ENCODE results near the gene DBN1. TPM values are rescaled to one million over a fixed set of nuclear protein-coding genes. Genes with fewer than 3 reads are reported as not detected.

DBN1 gene
- total RNA-seq, 2 donors from 2014 or later = 9.3 to 18.8 TPM

DNA sequence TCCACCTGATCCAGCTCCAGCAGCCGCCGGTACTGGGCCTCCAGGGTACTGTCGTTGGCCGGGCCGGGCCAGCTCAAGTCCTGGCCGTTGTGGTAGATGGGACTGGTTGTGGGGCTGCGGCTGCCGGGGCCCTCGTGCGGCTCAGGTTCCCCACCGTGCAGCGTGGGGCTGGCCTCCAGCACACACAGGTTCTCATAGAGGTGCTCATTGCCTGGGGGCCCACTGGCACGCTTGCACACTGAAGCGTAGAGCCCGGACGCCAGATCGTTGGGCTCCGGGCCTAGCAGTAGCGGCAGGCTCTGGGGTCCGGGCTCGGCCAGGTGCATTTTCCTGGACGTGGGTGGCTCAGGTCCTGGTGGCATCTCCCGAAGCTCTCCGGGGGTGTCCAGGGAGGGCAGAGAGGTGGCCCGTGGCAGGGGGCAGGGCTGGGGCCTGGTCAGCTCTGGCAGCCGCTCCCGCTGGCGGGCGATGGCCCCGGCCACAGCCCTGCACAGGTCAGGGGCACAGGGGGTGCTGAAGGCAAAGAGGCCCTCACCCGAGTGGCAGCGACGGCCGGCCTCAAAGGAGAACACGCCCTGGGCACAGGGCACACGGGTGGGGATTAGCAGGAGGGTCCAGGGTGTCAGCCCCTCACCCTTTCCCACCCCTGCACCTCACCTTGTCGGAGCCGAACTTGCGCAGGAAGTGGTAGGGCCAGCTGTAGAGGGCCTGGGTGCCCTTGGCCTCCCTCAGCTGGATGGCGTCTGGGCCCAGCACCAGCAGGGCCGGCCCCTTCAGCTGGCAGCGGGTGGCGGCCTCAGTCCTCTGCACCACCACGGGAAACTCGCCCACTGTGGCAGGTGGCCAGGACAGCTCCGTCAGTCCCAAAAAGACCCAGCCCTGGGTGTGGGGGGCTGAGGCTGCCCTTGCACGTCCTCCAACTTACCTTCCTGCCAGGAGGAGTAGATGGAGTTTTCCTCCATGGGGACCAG, 30.9 kb upstream of the DBN1 start:
- H3K36me3 ChIP-seq = no peaks in the 10 kb centered on the region
- H3K4me3 ChIP-seq = no peak overlapping the region
- no peaks in the 10 kb centered on the region for H3K4me1 ChIP-seq
- no peaks in the 10 kb centered on the region for H3K9me3 ChIP-seq
- H3K9ac ChIP-seq (ENCODE audit: low read depth in 2 of 2, low read length in 2 of 2) = no peak overlapping the region
- H3K27me3 ChIP-seq = no peaks in the 10 kb centered on the region
- intact Hi-C loops (cut with DNase I) = loop anchor here (5.0 kb wide), 3 partner anchors 47 to 192 kb away; partner anchors contain the start of gene MXD3
- TF ChIP-seq, protein P1, sequence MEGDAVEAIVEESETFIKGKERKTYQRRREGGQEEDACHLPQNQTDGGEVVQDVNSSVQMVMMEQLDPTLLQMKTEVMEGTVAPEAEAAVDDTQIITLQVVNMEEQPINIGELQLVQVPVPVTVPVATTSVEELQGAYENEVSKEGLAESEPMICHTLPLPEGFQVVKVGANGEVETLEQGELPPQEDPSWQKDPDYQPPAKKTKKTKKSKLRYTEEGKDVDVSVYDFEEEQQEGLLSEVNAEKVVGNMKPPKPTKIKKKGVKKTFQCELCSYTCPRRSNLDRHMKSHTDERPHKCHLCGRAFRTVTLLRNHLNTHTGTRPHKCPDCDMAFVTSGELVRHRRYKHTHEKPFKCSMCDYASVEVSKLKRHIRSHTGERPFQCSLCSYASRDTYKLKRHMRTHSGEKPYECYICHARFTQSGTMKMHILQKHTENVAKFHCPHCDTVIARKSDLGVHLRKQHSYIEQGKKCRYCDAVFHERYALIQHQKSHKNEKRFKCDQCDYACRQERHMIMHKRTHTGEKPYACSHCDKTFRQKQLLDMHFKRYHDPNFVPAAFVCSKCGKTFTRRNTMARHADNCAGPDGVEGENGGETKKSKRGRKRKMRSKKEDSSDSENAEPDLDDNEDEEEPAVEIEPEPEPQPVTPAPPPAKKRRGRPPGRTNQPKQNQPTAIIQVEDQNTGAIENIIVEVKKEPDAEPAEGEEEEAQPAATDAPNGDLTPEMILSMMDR (IDR thresholded peaks at IDR 0.05) = no peak
- no peak for DNase-seq
- H3K27ac ChIP-seq = no peak overlapping the region

DNA sequence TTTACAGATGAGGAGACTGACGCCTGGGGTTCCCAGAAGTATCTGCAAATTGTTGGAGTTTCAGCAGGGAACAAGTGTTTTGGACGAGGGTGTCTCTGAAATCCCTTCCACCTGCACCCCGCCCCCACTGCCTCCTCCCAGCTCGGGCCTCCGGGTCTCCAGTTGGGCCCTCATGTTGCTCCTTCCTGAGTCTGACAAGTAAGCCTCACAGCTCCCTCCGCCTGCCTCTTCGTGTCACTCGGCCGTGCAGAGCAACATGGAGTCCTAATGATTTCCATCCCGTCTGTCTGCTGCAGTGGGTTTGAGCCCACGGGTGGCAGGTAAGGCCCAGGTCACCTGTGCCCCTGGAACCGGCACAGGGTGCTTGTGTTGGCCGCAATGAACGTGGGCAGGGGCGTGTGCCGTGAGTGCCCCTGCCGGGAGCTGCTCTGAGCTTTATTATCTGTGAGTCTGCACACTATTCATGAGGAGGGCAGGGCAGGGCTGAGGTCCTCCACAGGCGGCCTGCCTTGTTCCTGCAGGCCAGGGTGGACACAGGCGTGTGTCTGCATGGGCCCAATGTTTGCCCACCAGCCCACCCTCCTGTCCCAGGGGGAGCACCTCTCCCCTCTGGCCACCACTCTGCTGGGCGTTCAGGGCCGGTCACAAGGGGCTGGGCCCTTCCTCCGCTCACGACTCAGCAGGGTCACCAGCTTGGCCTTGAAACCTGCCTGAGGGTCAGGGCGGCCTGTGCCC, 30.1 kb upstream of the DBN1 start:
- no peak overlapping the region for H3K27ac ChIP-seq
- intact Hi-C loops (cut with DNase I) = loop anchor here (5.0 kb wide), 3 partner anchors 46 to 191 kb away; partner anchors contain the start of gene MXD3
- no peak overlapping the region for H3K9ac ChIP-seq (ENCODE audit: low read depth in 2 of 2, low read length in 2 of 2)
- H3K4me1 ChIP-seq = no peaks in the 10 kb centered on the region
- no peak overlapping the region for H3K4me3 ChIP-seq
- no peaks in the 10 kb centered on the region for H3K27me3 ChIP-seq
- no peaks in the 10 kb centered on the region for H3K36me3 ChIP-seq
- no peaks in the 10 kb centered on the region for H3K9me3 ChIP-seq
- TF ChIP-seq, protein P1 (IDR thresholded peaks at IDR 0.05) = no peak
- no peak for DNase-seq

DNA sequence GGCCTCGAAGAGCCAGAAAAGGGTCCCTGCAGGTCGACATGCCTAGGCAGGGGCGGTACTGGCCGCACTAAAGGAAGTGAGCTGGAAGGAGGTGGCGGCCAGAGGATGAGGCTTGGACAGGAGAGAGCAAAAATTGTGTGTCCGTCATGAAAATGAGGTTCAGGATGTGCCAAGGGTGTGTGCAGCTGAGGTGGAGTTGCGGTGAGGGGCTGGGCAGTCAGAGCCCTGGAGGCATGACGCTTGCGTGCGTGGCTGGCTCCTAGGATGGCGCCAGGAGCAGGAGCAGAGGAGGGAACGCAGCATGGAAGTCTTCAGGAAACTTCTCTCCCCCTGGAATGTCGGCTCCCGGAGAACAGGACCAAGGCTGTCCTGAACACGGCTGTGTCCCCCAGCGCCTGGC, 29.5 kb upstream of the DBN1 start:
- Histone ChIP-seq H3K4me3 (no peak overlapping the region), H3K36me3 (no peaks in the 10 kb centered on the region), H3K27me3 (no peaks in the 10 kb centered on the region), H3K9me3 (no peaks in the 10 kb centered on the region), H3K4me1 (peaks cover 6% of the 10 kb centered on the region), H3K9ac (ENCODE audit: low read depth in 2 of 2, low read length in 2 of 2) (no peak overlapping the region), H3K27ac (no peak overlapping the region)
- no peak for DNase-seq
- TF ChIP-seq, protein P1 (IDR thresholded peaks at IDR 0.05) = no peak
- intact Hi-C loops (cut with DNase I) = loop anchor here (5.0 kb wide), 3 partner anchors 46 to 191 kb away; partner anchors contain the start of gene MXD3

DNA sequence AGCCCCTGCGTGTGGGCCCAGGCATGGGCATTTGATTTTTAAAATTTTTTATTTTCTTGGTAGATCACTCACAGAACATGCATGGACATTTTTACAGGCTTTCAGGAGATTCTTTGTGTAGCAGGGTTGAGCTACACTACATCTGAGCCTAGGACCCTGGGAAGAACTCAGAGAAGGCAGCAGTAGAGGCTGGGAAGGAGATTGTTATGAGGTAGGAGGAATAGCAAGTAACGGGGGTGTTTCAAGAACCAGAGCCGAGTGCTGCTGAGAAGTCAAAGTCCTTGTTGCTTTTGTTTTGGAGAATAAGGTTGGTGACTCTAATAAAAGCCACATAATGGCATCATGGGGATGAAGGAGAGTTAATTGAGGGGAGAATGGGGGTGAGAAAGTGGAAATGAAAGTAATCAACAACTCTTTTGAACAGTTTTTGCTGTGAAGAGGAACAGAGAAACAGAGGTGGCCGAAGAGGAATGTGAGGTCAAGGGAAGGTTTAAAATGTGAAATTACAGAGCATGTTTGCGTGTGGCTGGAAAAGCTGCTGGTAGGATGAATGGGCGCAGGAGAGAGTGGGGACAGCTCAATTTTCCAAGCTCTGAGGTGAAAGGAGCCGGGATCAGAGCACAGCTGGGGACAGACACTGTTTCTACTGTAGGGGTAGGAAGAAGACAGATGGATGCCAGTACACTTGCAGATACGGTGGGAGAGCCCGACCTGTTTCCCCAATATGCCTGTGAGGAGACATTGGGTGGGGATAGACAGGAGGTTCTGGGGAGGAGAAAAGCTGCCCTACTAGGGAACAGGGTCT, 28.6 kb upstream of the DBN1 start:
- Histone ChIP-seq H3K27ac (no peak overlapping the region), H3K36me3 (no peaks in the 10 kb centered on the region), H3K27me3 (no peaks in the 10 kb centered on the region), H3K9me3 (no peaks in the 10 kb centered on the region), H3K4me3 (no peak overlapping the region), H3K9ac (ENCODE audit: low read depth in 2 of 2, low read length in 2 of 2) (no peak overlapping the region), H3K4me1 (peaks cover 6% of the 10 kb centered on the region)
- no peak for DNase-seq
- intact Hi-C loops (cut with DNase I) = loop anchor here (5.0 kb wide), 3 partner anchors 45 to 190 kb away; partner anchors contain the start of gene MXD3
- TF ChIP-seq, protein P1 (IDR thresholded peaks at IDR 0.05) = no peak
